OCI-LY1 (cell line): ENCODE data around the gene GIMAP6.

Experiments used
- CTCF ChIP-seq: fragments of 200-600 bp; sonication (generic), shearing (Covaris generic); IDR thresholded peaks from 2 replicates; pipeline ENCODE4 v1.5.1; 2017; ENCODE audit warnings: mild to moderate bottlenecking, antibody characterized with exemption, low read length, moderate library complexity, mixed read lengths
- EZH2 ChIP-seq: fragments of 200-600 bp; sonication (generic), shearing (Covaris generic); IDR thresholded peaks from 2 replicates; pipeline ENCODE4 v1.8.0; 2017; ENCODE audit warnings: borderline replicate concordance, mixed run types, mild to moderate bottlenecking, antibody characterized with exemption, low read length, moderate library complexity, mixed read lengths

- TF ChIP-seq CTCF (no peak), EZH2 (no peak)
Measured at GRCh38 chr7:150641854-150642253, 9.7 kb upstream of the GIMAP6 start.
